ENCODE results near the gene GRID1. TPM values are rescaled to one million over a fixed set of nuclear protein-coding genes. Genes with fewer than 3 reads are reported as not detected.

GRID1 gene
- total and polyA plus RNA-seq, 9 of the 15 experiments (the other 6 are each of a cell fraction or from before 2014, with no cell fraction given): 0.01 to 7.2 (median 1.2) TPM

GRCh38 chr10:85888004-85888403, 478.6 kb downstream of the GRID1 start:
- ChIA-PET POLR2A (interaction anchor here (0.5 to 0.8 kb wide), 2 partner anchors 10 to 1215 kb away, joined by 3 read pairs; no protein-coding TSS in a partner anchor), CTCF (ENCODE audit: low intra/inter-chr PET ratio) (no interaction called here)
- DNase-seq (ENCODE audit: extremely low read depth in 1 of 4, low spot score in 3 of 4): no peak
- no peaks in the 10 kb centered on the region for H3K9me1 ChIP-seq (ENCODE audit: control insufficient read depth, insufficient read depth, low read length)
- no peak overlapping the region for H2AFZ ChIP-seq (ENCODE audit: low read depth, low read length)
- no peak overlapping the region for H3K4me2 ChIP-seq (ENCODE audit: insufficient read depth, low read length)
- 2% methylated on average over 3 of the region's 3 CpGs for WGBS (ENCODE audit: insufficient coverage, low coverage, missing lambda C conversion rate)
- no peak overlapping the region for H3K4me3 ChIP-seq
- H3K4me1 ChIP-seq (replicated peaks in 1 of 2; ENCODE audit: control insufficient read depth in 2 of 2, insufficient read depth in 2 of 2, low read length in 2 of 2): no peaks in the 10 kb centered on the region
- no peaks in the 10 kb centered on the region for H3K79me2 ChIP-seq (ENCODE audit: control insufficient read depth, insufficient read depth, low read length)
- no peaks in the 10 kb centered on the region for H4K20me1 ChIP-seq (replicated peaks; ENCODE audit: control insufficient read depth, insufficient read depth, low read length)
- TF ChIP-seq CREB5 (CRISPR knock-in tag; IDR thresholded peaks at IDR 0.05) (no peak), ATF3 (IDR thresholded peaks at IDR 0.05) (peak; percentile 41; the same call in 1 of the 2 replicates), ATF3 (CRISPR knock-in tag; conservative IDR thresholded peaks at IDR 0.05) (no peak), CEBPG (CRISPR knock-in tag; IDR thresholded peaks at IDR 0.05) (no peak), CEBPG (tag; conservative IDR thresholded peaks at IDR 0.05 in 1 of 2, IDR thresholded peaks at IDR 0.05 in 1 of 2) (peak in 1 of 2 experiments; percentile 26; a peak in 1 of 4 replicates), CEBPB (tag; IDR thresholded peaks at IDR 0.05) (peak; percentile 52)
- H3K9ac ChIP-seq (ENCODE audit: insufficient read depth in 1 of 2, low read depth in 2 of 2, low read length in 2 of 2): no peak overlapping the region
- H3K27ac ChIP-seq (ENCODE audit: extremely low read depth, low read depth, low read length): no peak overlapping the region
- no peaks in the 10 kb centered on the region for H3K36me3 ChIP-seq (ENCODE audit: control insufficient read depth, insufficient read depth, low read length)
- intact Hi-C loops (cut with micrococcal nuclease) (no loop called here), in situ Hi-C loops (cut with MboI) (no loop called here)
- FAIRE-seq: no peak
- BruUV-seq (replicated peaks): no TSS peak
- no peaks in the 10 kb centered on the region for H3K27me3 ChIP-seq (ENCODE audit: control insufficient read depth in 2 of 2, insufficient read depth in 2 of 2, low read length in 2 of 2)
- no peaks in the 10 kb centered on the region for H3K9me3 ChIP-seq (replicated peaks; ENCODE audit: control insufficient read depth, insufficient read depth, low read depth, low read length)
- ATAC-seq: no peak
